ENCODE data around the gene HYAL2.
A peak's percentile ranks its signal among the peaks of the same experiment; 100 is the strongest.

The HYAL2 gene

DNA sequence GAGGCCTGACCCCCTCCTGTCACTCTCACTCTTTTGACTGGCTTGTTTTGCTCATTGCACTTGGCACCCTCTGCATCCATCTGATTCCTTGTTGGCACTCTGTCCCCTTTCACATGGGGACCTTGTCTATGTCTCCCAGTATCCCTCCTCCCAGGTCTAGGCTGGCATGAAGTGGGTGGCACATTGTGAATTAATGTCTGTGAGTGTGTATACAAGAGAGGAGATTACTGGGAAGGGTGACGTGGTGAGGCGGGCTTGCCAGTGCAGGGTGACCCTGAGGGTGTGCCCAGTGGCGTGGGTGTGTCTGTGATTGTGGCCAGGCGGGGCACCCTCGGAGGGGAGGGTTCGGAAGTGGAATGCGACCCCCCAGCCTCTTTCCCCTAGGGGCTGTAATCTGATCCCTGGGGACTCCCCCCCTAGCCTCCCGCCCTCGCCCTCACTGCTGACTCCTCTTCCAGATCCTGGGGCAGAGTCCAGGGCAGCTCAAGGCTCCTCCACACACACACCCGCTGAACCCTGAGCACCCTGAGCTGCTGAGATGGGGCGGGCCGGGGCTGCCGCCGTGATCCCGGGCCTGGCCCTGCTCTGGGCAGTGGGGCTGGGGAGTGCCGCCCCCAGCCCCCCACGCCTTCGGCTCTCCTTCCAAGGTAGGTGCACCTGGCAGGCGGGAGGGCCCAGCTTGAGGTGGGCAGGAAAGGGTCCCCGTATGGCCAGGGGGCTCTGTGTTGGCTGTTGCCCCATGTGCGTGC is 53.7 kb downstream of the HYAL2 start, which contains the start of gene SEMA3B:
TSS of gene SEMA3B (plus strand) at position 445 of the 749 bp plus-strand sequence. CDS start at position 539, 94 bp downstream.
- H3K27ac ChIP-seq = peak within 1 kb of the TSS; percentile 98
- peak within 1 kb of the TSS; percentile 35 for H3K9ac ChIP-seq
- H3K4me1 ChIP-seq = peaks cover 88% of the 10 kb centered on the region

DNA sequence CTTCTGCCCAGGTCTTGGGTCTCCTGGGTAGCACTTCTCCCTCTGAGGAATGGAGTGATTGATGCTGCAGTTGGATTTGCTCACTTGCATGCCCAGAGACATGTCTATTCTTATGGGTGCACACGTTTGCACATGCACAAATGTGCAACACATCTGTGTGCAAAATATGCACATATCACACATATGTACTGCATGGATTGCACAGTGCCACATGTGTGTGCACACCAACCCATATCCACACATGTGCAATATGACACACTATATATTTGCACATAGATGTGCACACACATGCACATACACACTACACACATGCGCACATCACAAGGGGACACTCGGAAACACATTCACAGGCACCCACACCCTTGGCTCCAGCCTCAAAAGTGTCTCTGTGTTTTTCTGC is 54.3 kb downstream of the HYAL2 start:
- peak overlapping the region; percentile 98 for H3K27ac ChIP-seq
- no peak overlapping the region for H3K9ac ChIP-seq

More for the DNA sequence above, 53.7 kb downstream of the HYAL2 start, which contains the start of gene SEMA3B:
- Histone ChIP-seq H3K9me3 (ENCODE audit: control insufficient read depth, low read length) (no peaks in the 10 kb centered on the region), H3K4me3 (ENCODE audit: low read depth, low read length) (peak within 1 kb of the TSS; percentile 38), H3K4me2 (ENCODE audit: low read length) (peak within 1 kb of the TSS; percentile 63), H3K36me3 (ENCODE audit: control insufficient read depth, insufficient read depth, low read length) (no peaks in the 10 kb centered on the region), H2AFZ (peak within 1 kb of the TSS; percentile 41), H3K79me2 (peaks cover 8% of the 10 kb centered on the region), H3K27me3 (ENCODE audit: control insufficient read depth, insufficient read depth, low read length) (no peaks in the 10 kb centered on the region)
- TF ChIP-seq, protein P1, sequence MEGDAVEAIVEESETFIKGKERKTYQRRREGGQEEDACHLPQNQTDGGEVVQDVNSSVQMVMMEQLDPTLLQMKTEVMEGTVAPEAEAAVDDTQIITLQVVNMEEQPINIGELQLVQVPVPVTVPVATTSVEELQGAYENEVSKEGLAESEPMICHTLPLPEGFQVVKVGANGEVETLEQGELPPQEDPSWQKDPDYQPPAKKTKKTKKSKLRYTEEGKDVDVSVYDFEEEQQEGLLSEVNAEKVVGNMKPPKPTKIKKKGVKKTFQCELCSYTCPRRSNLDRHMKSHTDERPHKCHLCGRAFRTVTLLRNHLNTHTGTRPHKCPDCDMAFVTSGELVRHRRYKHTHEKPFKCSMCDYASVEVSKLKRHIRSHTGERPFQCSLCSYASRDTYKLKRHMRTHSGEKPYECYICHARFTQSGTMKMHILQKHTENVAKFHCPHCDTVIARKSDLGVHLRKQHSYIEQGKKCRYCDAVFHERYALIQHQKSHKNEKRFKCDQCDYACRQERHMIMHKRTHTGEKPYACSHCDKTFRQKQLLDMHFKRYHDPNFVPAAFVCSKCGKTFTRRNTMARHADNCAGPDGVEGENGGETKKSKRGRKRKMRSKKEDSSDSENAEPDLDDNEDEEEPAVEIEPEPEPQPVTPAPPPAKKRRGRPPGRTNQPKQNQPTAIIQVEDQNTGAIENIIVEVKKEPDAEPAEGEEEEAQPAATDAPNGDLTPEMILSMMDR (IDR thresholded peaks at IDR 0.05) = no peak

More for the DNA sequence above, 54.3 kb downstream of the HYAL2 start:
- Histone ChIP-seq H3K4me2 (ENCODE audit: low read length) (no peak overlapping the region), H3K36me3 (ENCODE audit: control insufficient read depth, insufficient read depth, low read length) (no peaks in the 10 kb centered on the region), H3K27me3 (ENCODE audit: control insufficient read depth, insufficient read depth, low read length) (no peaks in the 10 kb centered on the region), H3K79me2 (peaks cover 7% of the 10 kb centered on the region), H3K4me1 (peaks cover 86% of the 10 kb centered on the region), H2AFZ (no peak overlapping the region), H3K9me3 (ENCODE audit: control insufficient read depth, low read length) (no peaks in the 10 kb centered on the region), H3K4me3 (ENCODE audit: low read depth, low read length) (no peak overlapping the region)
- TF ChIP-seq, protein P1 (IDR thresholded peaks at IDR 0.05) = no peak

Measured in parathyroid adenoma (tissue), 2 donors.